NT2/D1 (cell line): ENCODE data around the gene HSD17B14.

Experiments
- DNase-seq: peaks from one replicate; pipeline ENCODE4 v3.0.0-alpha.2; 2011; ENCODE audit warnings: low read depth, low spot score
- H3K27me3 ChIP-seq: 2 replicates; pipeline ENCODE4 v1.6.0; 2011; ENCODE audit warnings: mild to moderate bottlenecking; ENCODE audit not compliant: insufficient read length, insufficient read depth
- H3K36me3 ChIP-seq: 2 replicates; pipeline ENCODE4 v1.6.1; 2011; ENCODE audit warnings: mild to moderate bottlenecking, low read length, mixed read lengths; ENCODE audit not compliant: insufficient read depth, insufficient read length
- H3K4me1 ChIP-seq: 2 replicates; pipeline ENCODE4 v1.5.1; 2011; ENCODE audit not compliant: insufficient read depth, insufficient read length
- H3K4me3 ChIP-seq: 2 replicates; pipeline ENCODE4 v1.5.1; 2011; ENCODE audit warnings: low read depth; ENCODE audit not compliant: insufficient read length
- H3K9ac ChIP-seq: 2 replicates; pipeline ENCODE4 v1.6.0; 2011; ENCODE audit warnings: low read depth; ENCODE audit not compliant: insufficient read length
- H3K9me3 ChIP-seq: 2 replicates; pipeline ENCODE4 v1.5.1; 2011; ENCODE audit warnings: mild to moderate bottlenecking, low read length; ENCODE audit not compliant: insufficient read depth
- SUZ12 ChIP-seq: IDR thresholded peaks from 2 replicates; pipeline ENCODE4 v1.6.1; 2011; ENCODE audit not compliant: insufficient read length, insufficient read depth; ENCODE audit errors: extremely low read depth
- YY1 ChIP-seq: IDR thresholded peaks from 2 replicates; pipeline ENCODE4 v1.6.1; 2011; ENCODE audit not compliant: insufficient read length, insufficient read depth
- ZNF274 ChIP-seq: IDR thresholded peaks from 2 replicates; pipeline ENCODE4 v1.6.1; 2011; ENCODE audit warnings: mild to moderate bottlenecking, low read depth, low read length

Gene HSD17B14

DNA sequence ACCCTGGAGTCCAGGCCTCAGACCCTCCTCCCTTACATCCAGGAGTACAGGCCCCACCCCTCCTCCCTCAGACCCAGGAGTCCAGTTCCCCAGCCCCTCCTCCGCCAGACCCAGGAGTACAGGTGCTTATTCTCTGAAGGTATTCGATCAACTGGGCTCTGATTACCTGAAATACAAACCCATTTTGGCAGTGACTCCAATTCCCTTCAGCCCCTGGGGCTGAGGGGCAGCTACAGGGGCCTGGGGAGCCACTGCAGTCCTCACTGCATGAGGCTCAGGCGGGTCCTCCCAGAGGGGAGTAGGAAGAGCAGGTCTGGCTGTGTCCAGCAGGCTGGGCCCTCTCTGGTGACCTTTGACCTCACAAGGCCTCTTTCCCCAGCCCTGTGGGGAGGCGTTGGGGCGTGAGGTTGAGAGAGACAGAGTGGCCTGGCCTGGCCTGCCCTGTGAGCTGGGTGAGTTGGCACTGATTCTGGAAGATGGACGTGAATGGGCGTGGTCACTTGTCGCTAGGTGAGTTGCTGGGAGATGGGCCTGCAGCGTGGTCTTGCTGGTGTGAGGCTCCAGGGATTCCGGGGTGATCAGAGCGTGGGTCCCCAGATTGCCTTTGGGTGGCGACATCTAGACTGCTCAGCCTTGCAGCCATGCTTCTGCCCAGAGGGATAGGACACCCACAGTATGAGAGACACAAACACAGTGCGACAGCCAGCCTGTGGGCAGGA lies 28.5 kb downstream of the HSD17B14 start:
- no peak for DNase-seq
- Histone ChIP-seq H3K4me1 (peaks cover 15% of the 10 kb centered on the region), H3K9ac (peak overlapping the region; percentile 42)

DNA sequence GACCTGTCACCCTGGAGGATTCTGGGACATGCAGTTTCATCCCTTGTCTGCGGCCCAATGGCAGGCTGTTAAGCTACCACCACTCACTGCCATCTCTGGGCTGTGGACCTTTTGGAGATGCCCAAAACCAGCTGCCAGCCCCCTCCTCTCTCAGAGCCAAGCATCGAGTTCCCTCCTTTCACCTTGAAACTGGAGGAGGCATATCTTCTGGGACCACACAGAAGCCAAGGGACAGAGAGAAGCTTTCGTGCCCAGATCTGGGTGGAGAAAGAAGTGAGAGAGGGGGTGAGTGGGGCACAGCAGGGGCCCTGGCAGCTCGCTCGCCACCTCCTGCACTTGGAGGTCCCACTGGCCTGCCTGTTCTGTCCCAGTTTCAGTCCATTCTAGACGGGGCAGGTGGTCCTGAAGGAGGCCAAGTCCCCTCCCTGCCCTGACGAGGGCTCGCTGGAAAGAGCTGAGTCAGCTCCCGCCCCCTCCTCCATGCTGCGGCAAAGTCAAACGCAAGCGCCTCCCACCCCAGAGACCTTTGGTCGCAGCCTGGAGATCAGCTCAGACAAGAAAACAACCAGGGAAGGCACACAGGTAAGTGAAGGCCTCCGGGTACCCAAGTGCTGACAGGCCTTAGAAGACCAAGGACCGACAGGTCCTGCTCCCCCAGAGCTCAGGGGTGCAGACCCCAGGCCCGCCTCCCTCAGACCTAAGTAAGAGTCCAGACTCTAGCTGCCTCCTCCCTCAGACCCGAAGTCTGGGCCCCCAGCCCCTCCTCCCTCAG lies 29.3 kb downstream of the HSD17B14 start:
- Histone ChIP-seq H3K36me3 (no peaks in the 10 kb centered on the region), H3K4me3 (no peak overlapping the region), H3K9ac (peak overlapping the region; percentile 42), H3K4me1 (peaks cover 15% of the 10 kb centered on the region), H3K9me3 (no peaks in the 10 kb centered on the region), H3K27me3 (peaks cover 3% of the 10 kb centered on the region)
- DNase-seq: no peak
- no peak for TF ChIP-seq SUZ12
- TF ChIP-seq ZNF274: no peak
- no peak for TF ChIP-seq YY1

More for the DNA sequence above, 28.5 kb downstream of the HSD17B14 start:
- H3K27me3 ChIP-seq: peaks cover 3% of the 10 kb centered on the region
- H3K9me3 ChIP-seq: no peaks in the 10 kb centered on the region
- no peak for TF ChIP-seq ZNF274
- no peak for TF ChIP-seq SUZ12
- TF ChIP-seq YY1: no peak
- no peaks in the 10 kb centered on the region for H3K36me3 ChIP-seq
- no peak overlapping the region for H3K4me3 ChIP-seq

DNA sequence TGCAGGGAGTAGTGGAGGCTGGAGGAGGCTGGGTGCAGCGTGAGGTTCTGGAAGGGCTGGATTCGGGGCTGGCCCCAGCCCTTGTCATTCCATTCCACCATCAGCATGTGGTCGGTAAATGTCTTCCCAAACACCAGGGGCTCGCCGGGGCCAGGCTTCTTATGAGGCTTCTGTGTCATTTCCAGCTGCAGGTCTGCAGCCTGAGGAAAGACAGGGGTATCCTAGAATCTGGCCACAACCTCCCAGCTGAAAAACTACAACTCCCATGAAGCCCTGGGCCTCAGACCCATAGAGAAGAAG lies 29.8 kb downstream of the HSD17B14 start:
- no peak for TF ChIP-seq ZNF274
- no peak for TF ChIP-seq SUZ12
- no peak for TF ChIP-seq YY1
- H3K9me3 ChIP-seq: no peaks in the 10 kb centered on the region
- H3K9ac ChIP-seq: no peak overlapping the region
- no peaks in the 10 kb centered on the region for H3K36me3 ChIP-seq
- H3K27me3 ChIP-seq: peaks cover 3% of the 10 kb centered on the region
- peaks cover 15% of the 10 kb centered on the region for H3K4me1 ChIP-seq
- no peak for DNase-seq
- no peak overlapping the region for H3K4me3 ChIP-seq

DNA sequence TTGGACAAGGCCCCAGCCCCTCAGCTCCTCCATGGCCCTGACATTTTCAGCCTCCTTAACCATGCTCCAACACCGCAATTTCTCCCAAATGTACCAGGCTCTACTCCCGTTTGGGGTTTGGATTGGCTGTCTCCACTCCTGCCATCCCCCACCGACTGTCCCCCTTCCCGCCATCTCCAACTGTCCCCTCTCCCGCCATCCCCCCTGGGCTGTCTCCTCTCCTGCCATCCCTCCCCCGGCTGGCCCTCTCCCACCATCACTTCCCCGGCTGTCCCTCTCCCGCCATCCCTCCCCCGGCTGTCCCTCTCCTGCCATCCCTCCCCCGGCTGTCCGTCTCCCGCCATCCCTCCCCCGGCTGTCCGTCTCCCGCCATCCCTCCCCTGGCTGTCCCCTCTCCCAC lies 30.8 kb downstream of the HSD17B14 start:
- Histone ChIP-seq H3K9ac (no peak overlapping the region), H3K36me3 (no peaks in the 10 kb centered on the region), H3K4me3 (no peak overlapping the region), H3K27me3 (peaks cover 3% of the 10 kb centered on the region), H3K9me3 (no peaks in the 10 kb centered on the region), H3K4me1 (peaks cover 15% of the 10 kb centered on the region)
- no peak for DNase-seq
- TF ChIP-seq ZNF274: no peak

DNA sequence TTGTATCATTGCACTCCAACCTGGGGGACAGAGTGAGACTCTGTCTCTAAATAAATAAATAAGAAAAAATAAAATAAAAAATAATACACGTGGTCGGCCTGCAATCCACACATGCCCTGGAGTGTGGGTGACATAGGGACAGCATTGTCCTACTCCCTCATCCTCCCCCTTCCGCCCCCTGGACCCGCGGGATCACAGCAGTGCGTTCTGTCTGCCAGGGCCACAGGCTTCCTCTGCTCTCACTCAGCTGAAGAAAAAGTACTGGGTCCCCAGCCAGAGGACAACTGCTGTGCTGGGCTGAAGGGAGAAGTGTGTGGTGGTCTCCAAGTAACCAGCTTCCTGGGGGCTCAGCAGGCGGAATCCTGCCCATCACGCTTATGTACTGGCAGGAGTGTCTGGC lies 31.8 kb downstream of the HSD17B14 start:
- no peak for DNase-seq
- Histone ChIP-seq H3K4me1 (peaks cover 12% of the 10 kb centered on the region), H3K4me3 (no peak overlapping the region), H3K27me3 (no peaks in the 10 kb centered on the region), H3K9ac (no peak overlapping the region), H3K36me3 (no peaks in the 10 kb centered on the region), H3K9me3 (no peaks in the 10 kb centered on the region)
- TF ChIP-seq SUZ12 (no peak), ZNF274 (no peak), YY1 (no peak)

DNA sequence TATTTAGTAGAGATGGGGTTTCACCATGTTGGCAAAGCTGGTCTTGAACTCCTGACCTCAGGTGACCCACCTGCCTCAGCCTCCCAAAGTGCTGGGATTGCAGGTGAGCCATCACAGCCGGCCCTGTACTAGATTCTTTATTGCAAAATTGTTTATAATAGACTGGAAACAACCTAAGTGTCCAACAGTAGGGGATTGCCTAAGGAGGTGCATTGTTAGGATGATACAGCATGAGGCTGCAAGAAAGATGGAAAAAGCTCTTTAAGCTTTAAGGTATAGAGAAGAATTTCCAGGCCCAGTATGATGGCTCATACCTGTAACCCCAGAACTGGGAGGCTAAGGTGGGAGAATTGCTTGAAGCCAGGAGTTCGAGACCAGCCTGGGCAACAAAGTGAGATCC lies 33.7 kb downstream of the HSD17B14 start:
- no peak for DNase-seq
- H3K4me3 ChIP-seq: no peak overlapping the region
- no peaks in the 10 kb centered on the region for H3K27me3 ChIP-seq
- no peak overlapping the region for H3K9ac ChIP-seq
- no peaks in the 10 kb centered on the region for H3K36me3 ChIP-seq
- H3K4me1 ChIP-seq: peaks cover 11% of the 10 kb centered on the region
- H3K9me3 ChIP-seq: no peaks in the 10 kb centered on the region
- TF ChIP-seq SUZ12 (no peak), ZNF274 (no peak), YY1 (no peak)

DNA sequence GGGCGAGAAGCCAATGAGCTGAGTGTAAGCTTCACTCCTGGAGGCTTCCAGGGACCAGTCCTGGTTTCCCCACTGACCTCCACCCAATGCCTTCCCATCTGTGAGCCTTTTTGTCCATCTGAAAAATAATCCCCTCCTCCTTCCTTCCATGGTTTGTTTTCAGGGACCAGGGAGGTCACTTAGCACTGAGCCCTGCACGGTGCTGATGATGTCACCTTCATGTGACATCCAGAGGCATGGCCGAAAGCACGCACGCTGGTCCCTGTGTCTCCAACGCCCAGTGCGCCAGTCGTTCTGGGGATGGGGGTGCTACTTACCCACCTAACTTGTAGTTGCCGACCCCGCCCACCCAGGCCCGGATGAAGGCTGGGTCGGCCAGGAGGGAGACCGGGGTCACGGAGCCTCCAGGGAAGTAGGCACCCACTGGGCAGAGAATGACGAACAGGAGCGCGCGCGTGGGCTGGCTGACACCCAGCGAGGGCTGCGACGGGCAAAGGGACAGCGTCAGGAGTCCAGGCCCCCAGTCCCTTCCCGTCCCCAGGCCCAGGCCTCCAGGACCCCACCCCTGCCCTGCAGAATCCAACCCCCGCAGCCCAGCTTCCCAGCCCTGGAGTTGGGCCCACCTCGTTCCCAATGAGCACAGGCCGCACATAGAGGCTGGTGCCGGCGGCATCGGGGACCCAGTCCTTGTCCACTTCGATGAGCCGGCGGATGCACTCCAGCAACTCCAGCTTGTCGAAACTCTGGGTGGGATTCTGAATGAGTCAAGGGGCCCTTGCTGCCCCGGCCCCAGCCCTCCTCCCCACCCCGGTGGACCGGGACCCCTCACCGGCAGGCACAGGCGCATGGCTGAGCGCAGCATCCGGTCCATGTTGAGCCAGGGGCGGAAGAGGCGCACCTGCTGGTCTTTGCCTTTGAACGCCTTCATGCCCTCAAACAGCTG lies 36.7 kb downstream of the HSD17B14 start:
- DNase-seq: no peak
- TF ChIP-seq YY1: no peak
- TF ChIP-seq ZNF274: no peak
- no peak for TF ChIP-seq SUZ12
- H3K4me1 ChIP-seq: peaks cover 5% of the 10 kb centered on the region
- no peak overlapping the region for H3K4me3 ChIP-seq
- no peaks in the 10 kb centered on the region for H3K36me3 ChIP-seq
- no peaks in the 10 kb centered on the region for H3K27me3 ChIP-seq
- H3K9ac ChIP-seq: no peak overlapping the region
- H3K9me3 ChIP-seq: no peaks in the 10 kb centered on the region
